Tibial nerve (tissue), 4 donors: ENCODE data around the gene C1QTNF12. TPM values are rescaled to one million over a fixed set of nuclear protein-coding genes. Genes with fewer than 3 reads are reported as not detected.

Source experiments
- DNase-seq, 2 donors: peaks; one replicate each; pipeline ENCODE4 v3.0.0-alpha.2; 2019; ENCODE audit warnings: low spot score in 2 of 2
- H3K27ac ChIP-seq, 4 donors: fragments of 200-600 bp; sonication (generic) in 3 of 4; one replicate each; pipeline ENCODE4 v1.5.1; 2017 to 2019; ENCODE audit warnings: mild to moderate bottlenecking in 1 of 4
- H3K27me3 ChIP-seq, 2 donors: fragments of 200-600 bp; sonication (generic) in 1 of 2; one replicate each; pipeline versions ENCODE4 v1.5.1 to v1.6.0; 2017 to 2019
- H3K36me3 ChIP-seq, 3 donors: fragments of 200-600 bp; sonication (generic); one replicate each; pipeline ENCODE4 v1.5.1; 2018 to 2019
- H3K4me1 ChIP-seq, 4 donors: fragments of 200-600 bp; sonication (generic) in 3 of 4; one replicate each; pipeline ENCODE4 v1.5.1; 2017 to 2019
- H3K4me3 ChIP-seq, 4 donors: fragments of 200-600 bp; sonication (generic) in 3 of 4; one replicate each; pipeline ENCODE4 v1.5.1; 2017 to 2019; ENCODE audit warnings: mild to moderate bottlenecking in 1 of 4, moderate library complexity in 1 of 4
- H3K9me3 ChIP-seq, 4 donors: fragments of 200-600 bp; sonication (generic) in 3 of 4; one replicate each; pipeline ENCODE4 v1.5.1; 2017 to 2019
- EP300 ChIP-seq, 2 donors: sonication (generic); formaldehyde crosslinking; IDR thresholded peaks; one replicate each; pipeline ENCODE4 v1.6.1; 2017; ENCODE audit warnings: antibody characterized with exemption in 2 of 2, mild to moderate bottlenecking in 1 of 2
- POLR2A ChIP-seq, 2 donors: fragments of 450-650 bp; IDR thresholded peaks; one replicate each; pipeline ENCODE4 v1.6.1; 2017; ENCODE audit warnings: antibody characterized with exemption in 2 of 2, mild to moderate bottlenecking in 2 of 2, moderate library complexity in 2 of 2
- WGBS, 2 donors: methylation state at CpG; one replicate each; pipeline ENCODE4 v1.1.5; 2018; 5-methylcytosine and 5-hydroxymethylcytosine counted together
- total RNA-seq, 4 donors: library from RNA; depleted of rRNA; stranded (reverse); fragments of >200 nt; gene quantifications; one replicate each; pipeline ENCODE4 v1.1.0, GENCODE V29; 2016
- TF ChIP-seq, protein P1 (sequence below), 5 experiments: fragments of 200-600 bp in 3 of 5; fragments of 450-650 bp in 2 of 5; sonication (generic) in 3 of 5; IDR thresholded peaks; one replicate each; pipeline ENCODE4 v1.5.1; 2016 to 2019; ENCODE audit warnings: antibody characterized with exemption in 5 of 5, mild to moderate bottlenecking in 3 of 5, moderate library complexity in 2 of 5

Gene C1QTNF12
- total RNA-seq, 4 donors from 2014 or later, result 0.84 to 3.0 (median 1.8) TPM

DNA sequence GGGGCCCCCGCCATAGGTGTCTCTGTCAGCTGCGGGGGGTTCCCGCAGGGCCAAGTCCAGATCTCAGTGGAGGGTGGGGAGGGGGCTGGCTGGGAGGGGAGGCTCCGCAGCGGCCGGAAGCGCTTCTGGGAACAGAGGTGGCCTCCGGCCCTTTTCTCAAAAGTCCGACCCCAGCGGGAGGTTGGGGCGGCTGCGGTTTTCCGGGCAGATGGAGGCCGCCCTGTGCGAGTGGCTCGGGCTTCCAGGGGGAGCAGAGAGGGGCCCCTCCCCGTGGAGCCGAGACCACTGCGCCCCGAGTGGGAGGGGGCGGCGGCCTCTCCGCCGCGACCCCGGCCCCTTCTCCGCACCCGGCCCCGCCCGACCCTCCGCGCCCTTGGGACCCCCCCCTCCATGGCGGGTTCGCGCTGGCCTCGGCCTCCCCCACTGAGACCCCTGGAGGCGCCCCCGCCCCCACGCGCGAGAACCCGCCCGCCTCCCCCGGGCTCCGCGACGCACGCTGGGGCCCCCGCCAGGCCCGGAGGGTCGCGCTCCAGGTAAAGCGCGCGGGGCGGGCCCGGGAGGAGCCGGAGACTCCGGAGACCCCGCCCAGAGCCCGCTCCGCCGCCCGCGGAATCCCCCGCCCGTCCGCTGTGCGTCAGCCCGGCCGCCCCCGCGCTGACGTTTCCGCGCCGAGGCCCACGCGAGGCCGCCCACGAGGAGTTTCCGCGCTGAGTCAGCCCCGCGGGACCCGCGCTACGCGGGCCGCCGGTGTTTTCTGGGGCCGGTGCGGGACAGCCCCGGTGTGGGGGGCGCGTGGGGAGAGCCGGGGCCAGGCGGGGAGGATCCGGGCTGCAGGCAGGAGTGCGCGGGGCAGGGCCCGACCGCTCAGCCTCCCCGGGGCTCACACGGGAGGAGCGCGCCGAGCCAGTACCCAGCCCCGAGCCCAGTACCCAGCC, 45.4 kb downstream of the C1QTNF12 start:
- Histone ChIP-seq H3K36me3 (no peaks in the 10 kb centered on the region), H3K9me3 (peaks cover 0 to under 1% (median 0%) of the 10 kb centered on the region in 4 donors), H3K4me1 (peaks cover 0 to 19% (median 6%) of the 10 kb centered on the region in 4 donors), H3K27ac (peak overlapping the region in 1 of 4 donors; percentile 11), H3K4me3 (peak overlapping the region; percentile 15 to 50 (median 34)), H3K27me3 (peaks cover 0 to 51% of the 10 kb centered on the region in 2 donors)
- no peak for DNase-seq
- WGBS, 2 donors, result 4 to 5% methylated on average over 22 to 39 of the region's 109 CpGs
- no peak for TF ChIP-seq POLR2A (IDR thresholded peaks at IDR 0.05)
- TF ChIP-seq, protein P1, sequence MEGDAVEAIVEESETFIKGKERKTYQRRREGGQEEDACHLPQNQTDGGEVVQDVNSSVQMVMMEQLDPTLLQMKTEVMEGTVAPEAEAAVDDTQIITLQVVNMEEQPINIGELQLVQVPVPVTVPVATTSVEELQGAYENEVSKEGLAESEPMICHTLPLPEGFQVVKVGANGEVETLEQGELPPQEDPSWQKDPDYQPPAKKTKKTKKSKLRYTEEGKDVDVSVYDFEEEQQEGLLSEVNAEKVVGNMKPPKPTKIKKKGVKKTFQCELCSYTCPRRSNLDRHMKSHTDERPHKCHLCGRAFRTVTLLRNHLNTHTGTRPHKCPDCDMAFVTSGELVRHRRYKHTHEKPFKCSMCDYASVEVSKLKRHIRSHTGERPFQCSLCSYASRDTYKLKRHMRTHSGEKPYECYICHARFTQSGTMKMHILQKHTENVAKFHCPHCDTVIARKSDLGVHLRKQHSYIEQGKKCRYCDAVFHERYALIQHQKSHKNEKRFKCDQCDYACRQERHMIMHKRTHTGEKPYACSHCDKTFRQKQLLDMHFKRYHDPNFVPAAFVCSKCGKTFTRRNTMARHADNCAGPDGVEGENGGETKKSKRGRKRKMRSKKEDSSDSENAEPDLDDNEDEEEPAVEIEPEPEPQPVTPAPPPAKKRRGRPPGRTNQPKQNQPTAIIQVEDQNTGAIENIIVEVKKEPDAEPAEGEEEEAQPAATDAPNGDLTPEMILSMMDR (IDR thresholded peaks at IDR 0.05), result no peak

DNA sequence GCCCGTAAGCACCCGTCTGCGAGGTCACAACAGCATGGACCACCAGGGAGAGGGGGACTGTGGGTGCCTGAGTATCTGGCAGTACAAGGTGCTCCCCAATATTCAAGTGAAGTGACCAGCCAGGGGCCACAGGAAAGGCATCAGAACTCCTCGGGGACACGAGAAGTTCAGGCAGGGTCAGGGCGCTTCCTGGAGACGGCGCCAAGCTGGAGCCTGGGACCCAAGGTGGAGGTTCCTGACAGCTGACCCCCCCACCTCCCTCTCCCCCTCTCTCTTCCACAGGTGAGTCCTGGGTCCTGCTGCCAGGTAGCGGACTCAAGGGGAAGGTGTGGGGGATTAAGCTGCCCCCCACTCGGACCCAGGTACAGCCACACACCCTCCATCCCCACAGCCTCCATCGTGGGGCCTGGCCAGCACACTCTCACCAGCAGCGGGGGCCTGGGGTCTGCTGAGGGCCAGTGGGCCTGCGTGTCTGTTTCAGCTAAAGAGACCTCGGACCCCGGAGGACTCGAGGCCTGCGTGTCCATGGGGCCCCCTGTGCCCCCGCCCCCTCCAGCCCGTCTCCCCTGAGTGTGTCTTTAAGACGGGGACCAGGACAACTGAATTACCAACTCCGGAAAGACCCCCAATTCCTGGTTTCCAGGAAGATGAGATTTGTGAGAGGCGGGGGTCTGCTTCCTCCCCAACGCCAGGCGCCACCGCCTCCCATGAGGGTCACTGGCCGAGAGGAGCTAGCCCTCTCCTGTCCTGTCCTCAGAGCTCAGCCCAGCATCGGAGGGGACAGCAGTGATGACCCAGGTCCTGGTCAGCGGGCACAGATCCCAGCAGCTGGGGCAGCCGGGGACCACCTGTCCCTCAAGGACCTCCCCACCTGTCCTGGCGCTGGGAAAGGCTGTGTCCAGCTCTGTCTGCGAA, 46.3 kb downstream of the C1QTNF12 start:
- no peak overlapping the region for H3K27ac ChIP-seq
- peaks cover 0 to 42% of the 10 kb centered on the region in 2 donors for H3K27me3 ChIP-seq
- WGBS, 2 donors, result 76 to 85% methylated on average over 19 to 25 of the region's 31 CpGs

DNA sequence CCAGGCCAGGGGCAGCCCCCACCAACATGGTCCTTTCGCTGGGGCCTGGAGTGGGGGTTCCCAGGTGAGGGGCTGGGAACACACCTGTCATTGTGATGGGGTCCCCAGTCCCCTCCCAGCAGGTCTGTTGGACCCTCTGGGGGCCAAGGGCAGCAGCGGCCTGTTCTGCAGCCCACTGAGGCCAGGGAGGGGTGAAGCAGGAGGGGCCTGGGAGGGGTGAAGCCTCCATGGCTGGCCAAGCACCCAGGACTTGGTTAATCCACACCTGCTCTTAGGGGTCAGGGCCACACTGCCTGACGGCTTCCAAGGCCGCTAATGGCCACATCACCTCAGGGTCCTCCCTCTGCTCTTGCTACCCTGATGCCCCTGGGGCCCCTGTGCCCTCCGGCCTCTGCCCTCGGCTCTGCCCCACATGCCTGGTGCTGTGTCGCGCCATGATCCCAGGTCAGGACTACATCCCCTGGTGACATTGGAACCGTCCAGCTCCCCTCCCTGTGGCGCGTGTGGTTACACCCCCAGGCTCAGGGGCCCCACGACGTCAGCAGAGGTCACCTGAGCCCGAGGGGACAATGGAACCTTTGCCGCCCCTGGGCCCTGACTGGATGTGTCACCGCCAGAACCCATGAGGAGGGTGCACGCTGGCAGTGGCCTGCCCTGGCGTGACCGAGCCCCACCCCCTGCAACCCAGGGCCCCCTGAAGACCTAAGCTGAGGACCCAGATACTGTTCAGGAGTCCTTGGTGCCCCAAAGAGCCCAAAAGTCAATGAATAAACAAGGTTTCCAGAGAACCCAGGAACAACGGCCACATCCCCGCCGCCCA, 47.2 kb downstream of the C1QTNF12 start:
- peaks cover 0 to 33% of the 10 kb centered on the region in 2 donors for H3K27me3 ChIP-seq
- TF ChIP-seq POLR2A (IDR thresholded peaks at IDR 0.05) (no peak), EP300 (IDR thresholded peaks at IDR 0.05) (no peak)
- TF ChIP-seq, protein P1 (IDR thresholded peaks at IDR 0.05), result no peak
- H3K36me3 ChIP-seq, result no peaks in the 10 kb centered on the region
- no peak overlapping the region for H3K27ac ChIP-seq
- no peak for DNase-seq
- WGBS, 2 donors, result 82 to 83% methylated on average over 14 to 22 of the region's 22 CpGs
- H3K4me1 ChIP-seq, result peaks cover 0 to 12% (median 3%) of the 10 kb centered on the region in 4 donors
- peaks cover 0 to 18% (median 3%) of the 10 kb centered on the region in 4 donors for H3K9me3 ChIP-seq
- H3K4me3 ChIP-seq, result no peak overlapping the region

More for the DNA sequence above, 46.3 kb downstream of the C1QTNF12 start:
- Histone ChIP-seq H3K4me1 (peaks cover 0 to 12% (median 3%) of the 10 kb centered on the region in 4 donors), H3K36me3 (no peaks in the 10 kb centered on the region), H3K9me3 (peaks cover 0 to 10% (median 0%) of the 10 kb centered on the region in 4 donors), H3K4me3 (no peak overlapping the region)
- no peak for DNase-seq
- TF ChIP-seq EP300 (IDR thresholded peaks at IDR 0.05), result no peak
- TF ChIP-seq POLR2A (IDR thresholded peaks at IDR 0.05), result no peak
- TF ChIP-seq, protein P1 (IDR thresholded peaks at IDR 0.05), result no peak

DNA sequence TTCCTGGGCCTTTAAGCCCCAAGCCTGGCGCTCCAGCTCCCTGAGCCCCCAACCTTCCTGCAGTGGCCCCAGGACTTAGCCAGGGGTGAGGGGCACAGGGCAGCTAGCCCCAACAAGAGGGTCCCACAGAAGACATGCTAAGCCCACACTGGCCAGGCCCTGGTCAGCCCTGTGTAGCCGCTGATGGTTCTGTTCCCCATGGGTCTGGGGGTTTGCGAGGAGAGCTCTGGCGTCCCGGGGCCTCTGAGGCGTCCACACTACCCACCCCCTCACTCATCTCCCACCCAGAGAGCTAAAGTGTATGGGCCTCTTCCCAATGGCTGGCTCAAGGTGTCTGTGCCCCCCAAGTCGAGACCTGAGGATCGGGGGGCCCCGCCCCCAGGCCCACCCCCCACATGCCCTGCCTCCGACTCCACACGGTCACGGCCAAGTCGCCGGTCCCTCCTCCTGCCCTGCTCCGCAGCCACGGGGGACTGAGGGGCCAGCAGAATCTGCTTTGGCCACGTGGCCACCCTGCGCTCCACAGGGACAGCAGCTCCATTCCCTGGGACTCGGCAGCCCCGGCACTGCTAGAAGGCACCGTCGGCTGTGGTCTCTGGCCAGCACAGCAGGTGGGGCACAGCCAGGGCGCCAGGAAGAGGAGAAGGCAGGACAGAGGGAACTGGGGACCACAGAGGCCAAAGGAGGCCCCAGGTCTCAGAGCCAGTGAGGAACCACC, 47.9 kb downstream of the C1QTNF12 start:
- no peak for DNase-seq
- H3K4me3 ChIP-seq, result no peak overlapping the region
- H3K27me3 ChIP-seq, result peaks cover 0 to 25% of the 10 kb centered on the region in 2 donors
- H3K36me3 ChIP-seq, result no peaks in the 10 kb centered on the region
- no peak overlapping the region for H3K27ac ChIP-seq
- peaks cover 0 to 12% (median 3%) of the 10 kb centered on the region in 4 donors for H3K4me1 ChIP-seq
- TF ChIP-seq, protein P1 (IDR thresholded peaks at IDR 0.05), result no peak
- no peak for TF ChIP-seq POLR2A (IDR thresholded peaks at IDR 0.05)
- no peak for TF ChIP-seq EP300 (IDR thresholded peaks at IDR 0.05)
- peaks cover 0 to 26% (median 3%) of the 10 kb centered on the region in 4 donors for H3K9me3 ChIP-seq
- 67 to 74% methylated on average over 10 to 20 of the region's 23 CpGs for WGBS, 2 donors
